Measurements from ENCODE around the gene PPP2R3B. TPM values are rescaled to one million over a fixed set of nuclear protein-coding genes. Genes with fewer than 3 reads are reported as not detected.

The PPP2R3B gene
- total and polyA plus RNA-seq, 2 of the 4 experiments (the other 2 are of a cell fraction), result 13.2 to 13.3 TPM

DNA sequence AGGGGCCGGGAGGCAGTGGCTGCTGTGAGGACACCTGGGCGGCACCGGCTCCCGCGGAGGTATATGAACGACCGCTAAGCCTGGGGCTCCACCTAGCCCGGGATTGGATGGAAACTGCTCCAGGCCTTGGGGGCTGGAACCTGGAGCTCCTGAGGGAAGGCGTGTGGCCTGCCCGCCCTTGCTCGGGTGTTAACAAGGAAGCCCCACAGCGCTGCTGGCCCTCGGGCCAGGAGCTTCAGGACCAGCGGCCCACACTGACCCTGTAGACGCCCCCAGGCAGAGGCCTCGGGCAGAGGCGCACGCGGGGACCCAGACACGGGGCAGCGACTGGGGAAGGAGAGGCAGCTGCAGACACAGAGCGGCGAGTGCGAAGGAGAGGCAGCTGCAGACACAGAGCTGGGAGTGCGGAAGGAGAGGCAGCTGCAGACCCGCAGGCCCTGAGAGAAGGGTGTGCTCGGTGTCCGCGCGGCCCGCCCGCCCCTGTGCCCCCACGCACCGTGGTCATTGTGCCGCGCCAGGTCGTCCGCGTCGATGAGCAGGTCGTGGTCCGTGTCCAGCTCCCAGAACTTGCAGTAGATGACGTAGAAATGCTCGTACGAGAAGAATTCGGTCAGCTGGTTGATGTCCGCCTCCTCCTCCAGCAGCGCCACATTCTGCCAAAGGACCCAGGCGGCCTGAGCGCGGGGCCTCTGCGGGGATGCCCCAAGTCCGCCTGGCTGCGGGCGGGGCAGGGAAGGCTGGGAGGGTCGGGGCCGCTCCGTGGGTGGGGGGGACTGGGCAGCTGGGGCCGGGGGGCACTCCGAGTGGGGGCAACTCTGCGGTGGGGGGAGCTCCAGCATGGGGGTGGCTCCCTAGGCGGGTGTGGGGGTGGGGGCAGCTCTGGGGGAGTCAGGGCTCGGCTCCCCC, 41.4 kb downstream of the PPP2R3B start (continued):
- no peak for TF ChIP-seq RAD21 (IDR thresholded peaks at IDR 0.05; ENCODE audit: low read length)

DNA sequence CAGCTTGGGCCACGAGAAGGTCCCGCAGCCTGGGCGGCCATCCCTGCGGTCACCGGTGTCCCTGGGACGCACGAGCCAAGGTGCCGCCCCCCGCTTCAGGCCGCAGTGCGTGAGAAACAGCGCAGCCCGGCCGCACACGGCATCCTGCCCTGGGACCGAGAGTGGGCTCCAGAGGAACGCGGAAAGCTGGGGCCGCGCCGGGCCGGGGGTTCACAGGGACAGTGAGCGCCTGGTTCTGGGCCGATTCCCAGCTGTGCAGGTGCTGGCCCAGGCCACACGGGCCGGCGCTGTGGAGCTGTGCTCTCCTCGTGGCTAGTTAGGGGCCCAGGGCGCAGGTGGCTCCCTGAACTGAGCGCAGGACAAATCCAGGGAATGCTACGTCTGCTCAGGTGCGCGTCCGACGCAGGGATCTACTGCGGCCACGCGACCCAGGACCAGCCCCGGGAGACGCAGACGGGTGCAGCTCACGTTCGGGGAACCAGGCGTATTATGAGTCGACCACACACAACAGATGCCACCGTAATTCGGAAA, 42.3 kb downstream of the PPP2R3B start:
- POLR2A ChIA-PET (ENCODE audit: unreplicated experiment), result no interaction called here
- no peak for TF ChIP-seq NFE2L2 (IDR thresholded peaks at IDR 0.05; ENCODE audit: low read depth, low read length)
- TF ChIP-seq CHD1 (IDR thresholded peaks at IDR 0.05; ENCODE audit: low read depth, low read length), result no peak
- TF ChIP-seq RFX5 (IDR thresholded peaks at IDR 0.05; ENCODE audit: low read depth, low read length), result no peak
- TF ChIP-seq CEBPB (IDR thresholded peaks at IDR 0.05; ENCODE audit: low read depth, low read length), result no peak
- TF ChIP-seq, protein P1, sequence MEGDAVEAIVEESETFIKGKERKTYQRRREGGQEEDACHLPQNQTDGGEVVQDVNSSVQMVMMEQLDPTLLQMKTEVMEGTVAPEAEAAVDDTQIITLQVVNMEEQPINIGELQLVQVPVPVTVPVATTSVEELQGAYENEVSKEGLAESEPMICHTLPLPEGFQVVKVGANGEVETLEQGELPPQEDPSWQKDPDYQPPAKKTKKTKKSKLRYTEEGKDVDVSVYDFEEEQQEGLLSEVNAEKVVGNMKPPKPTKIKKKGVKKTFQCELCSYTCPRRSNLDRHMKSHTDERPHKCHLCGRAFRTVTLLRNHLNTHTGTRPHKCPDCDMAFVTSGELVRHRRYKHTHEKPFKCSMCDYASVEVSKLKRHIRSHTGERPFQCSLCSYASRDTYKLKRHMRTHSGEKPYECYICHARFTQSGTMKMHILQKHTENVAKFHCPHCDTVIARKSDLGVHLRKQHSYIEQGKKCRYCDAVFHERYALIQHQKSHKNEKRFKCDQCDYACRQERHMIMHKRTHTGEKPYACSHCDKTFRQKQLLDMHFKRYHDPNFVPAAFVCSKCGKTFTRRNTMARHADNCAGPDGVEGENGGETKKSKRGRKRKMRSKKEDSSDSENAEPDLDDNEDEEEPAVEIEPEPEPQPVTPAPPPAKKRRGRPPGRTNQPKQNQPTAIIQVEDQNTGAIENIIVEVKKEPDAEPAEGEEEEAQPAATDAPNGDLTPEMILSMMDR (conservative IDR thresholded peaks at IDR 0.05; ENCODE audit: low read depth, low read length), result no peak
- TF ChIP-seq, protein P2, sequence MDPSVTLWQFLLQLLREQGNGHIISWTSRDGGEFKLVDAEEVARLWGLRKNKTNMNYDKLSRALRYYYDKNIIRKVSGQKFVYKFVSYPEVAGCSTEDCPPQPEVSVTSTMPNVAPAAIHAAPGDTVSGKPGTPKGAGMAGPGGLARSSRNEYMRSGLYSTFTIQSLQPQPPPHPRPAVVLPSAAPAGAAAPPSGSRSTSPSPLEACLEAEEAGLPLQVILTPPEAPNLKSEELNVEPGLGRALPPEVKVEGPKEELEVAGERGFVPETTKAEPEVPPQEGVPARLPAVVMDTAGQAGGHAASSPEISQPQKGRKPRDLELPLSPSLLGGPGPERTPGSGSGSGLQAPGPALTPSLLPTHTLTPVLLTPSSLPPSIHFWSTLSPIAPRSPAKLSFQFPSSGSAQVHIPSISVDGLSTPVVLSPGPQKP (IDR thresholded peaks at IDR 0.05; ENCODE audit: borderline replicate concordance, low read depth, low read length), result no peak
- no peak for TF ChIP-seq FOS (IDR thresholded peaks at IDR 0.05; ENCODE audit: low read depth, low read length)
- TF ChIP-seq MAFK (IDR thresholded peaks at IDR 0.05; ENCODE audit: low read depth, low read length), result no peak
- intact Hi-C loops (cut with micrococcal nuclease), result no loop called here

More for the DNA sequence above, 42.3 kb downstream of the PPP2R3B start:
- no peak overlapping the region for H3K4me2 ChIP-seq (ENCODE audit: low read depth, low read length)
- no peak overlapping the region for H2AFZ ChIP-seq (replicated peaks; ENCODE audit: low read length, poor library complexity)
- CTCF ChIA-PET, result no interaction called here
- H2AK5ac ChIP-seq (ENCODE audit: low read depth, low read length), result no peak overlapping the region
- no peak overlapping the region for H2BK120ac ChIP-seq (ENCODE audit: low read depth, low read length)
- no peaks in the 10 kb centered on the region for H3K9me1 ChIP-seq (ENCODE audit: insufficient read depth, low read length)
- peaks cover 10% of the 10 kb centered on the region; the same call in 1 of the 2 replicates for H3K9me3 ChIP-seq (ENCODE audit: control insufficient read depth, insufficient read depth, low read length)
- H4K91ac ChIP-seq (ENCODE audit: insufficient read depth, low read depth, low read length), result no peak overlapping the region
- H3K36me3 ChIP-seq (ENCODE audit: control insufficient read depth, insufficient read depth, low read length), result peaks cover 22% of the 10 kb centered on the region
- no peak overlapping the region for H2BK15ac ChIP-seq (ENCODE audit: low read depth, low read length)
- no peaks in the 10 kb centered on the region; a peak in 1 of 4 replicates for H3K79me1 ChIP-seq (ENCODE audit: low read depth in 1 of 2, low read length in 2 of 2)
- no peak overlapping the region for H3K23ac ChIP-seq (ENCODE audit: low read depth, low read length)
- no peak overlapping the region for H2AK9ac ChIP-seq (replicated peaks; ENCODE audit: low read depth, low read length, poor library complexity)
- in situ Hi-C loops (cut with MboI; ENCODE audit: low sequenced_read_pairs) (no loop called here), dilution Hi-C loops (cut with HindIII; ENCODE audit: low sequenced_read_pairs, unreplicated experiment) (no loop called here)
- no peak overlapping the region for H4K8ac ChIP-seq (ENCODE audit: low read depth in 2 of 2, low read length in 2 of 2)
- H2BK20ac ChIP-seq (ENCODE audit: low read depth, low read length), result no peak overlapping the region
- no peak for ATAC-seq (ENCODE audit: low read depth)
- no peak overlapping the region for H2BK5ac ChIP-seq (ENCODE audit: low read depth, low read length, poor library complexity, severe bottlenecking)
- no peak overlapping the region for H3K56ac ChIP-seq (ENCODE audit: extremely low read depth, insufficient read depth, low read length)
- no peak overlapping the region for H3K27ac ChIP-seq (ENCODE audit: insufficient read depth, low read length)
- H3K14ac ChIP-seq (replicated peaks; ENCODE audit: low read depth, low read length), result no peak overlapping the region
- H3K4me3 ChIP-seq (ENCODE audit: insufficient read depth, low read depth, low read length), result no peak overlapping the region
- H4K20me1 ChIP-seq (ENCODE audit: insufficient read depth, low read length), result no peaks in the 10 kb centered on the region
- no peak overlapping the region for H3K4ac ChIP-seq (ENCODE audit: low read depth, low read length)
- 97% methylated on average over 20 of the region's 47 CpGs; no CpG with 5 or more reads in 1 of the 2 experiments for whole genome bisulfite sequencing, 2 experiments (ENCODE audit: extremely low coverage in 2 of 2, insufficient read length in 1 of 2)
- no peak for DNase-seq
- H4K5ac ChIP-seq (ENCODE audit: low read depth, low read length), result no peak overlapping the region
- H3K18ac ChIP-seq (ENCODE audit: low read depth, low read length), result no peak overlapping the region
- H3K9ac ChIP-seq (ENCODE audit: low read depth, low read length), result no peak overlapping the region
- no peaks in the 10 kb centered on the region; the same call in 1 of the 2 replicates for H3K4me1 ChIP-seq (ENCODE audit: control insufficient read depth, insufficient read depth, low read length)
- no TSS peak for BruUV-seq (replicated peaks)
- no peaks in the 10 kb centered on the region for H3K27me3 ChIP-seq (ENCODE audit: control insufficient read depth, insufficient read depth, low read length)
